Stimulated activated CD4-positive, alpha-beta T cell treated with anti-CD3 and anti-CD28 coated beads, Interleukin-15, amount 100 ng/mL, for 1 hour (primary cell): ENCODE results near the gene TGM4.

Source experiments
- DNase-seq, 2 donors: peaks; one replicate each; pipeline ENCODE4 v3.0.0-alpha.2; 2020; ENCODE audit warnings: low read depth in 1 of 2, low spot score in 1 of 2

Gene TGM4

GRCh38 chr3:44877333-44877732, 2.9 kb downstream of the TGM4 start:
- DNase-seq, result no peak

GRCh38 chr3:44880284-44880683, 5.9 kb downstream of the TGM4 start:
- no peak for DNase-seq

DNA sequence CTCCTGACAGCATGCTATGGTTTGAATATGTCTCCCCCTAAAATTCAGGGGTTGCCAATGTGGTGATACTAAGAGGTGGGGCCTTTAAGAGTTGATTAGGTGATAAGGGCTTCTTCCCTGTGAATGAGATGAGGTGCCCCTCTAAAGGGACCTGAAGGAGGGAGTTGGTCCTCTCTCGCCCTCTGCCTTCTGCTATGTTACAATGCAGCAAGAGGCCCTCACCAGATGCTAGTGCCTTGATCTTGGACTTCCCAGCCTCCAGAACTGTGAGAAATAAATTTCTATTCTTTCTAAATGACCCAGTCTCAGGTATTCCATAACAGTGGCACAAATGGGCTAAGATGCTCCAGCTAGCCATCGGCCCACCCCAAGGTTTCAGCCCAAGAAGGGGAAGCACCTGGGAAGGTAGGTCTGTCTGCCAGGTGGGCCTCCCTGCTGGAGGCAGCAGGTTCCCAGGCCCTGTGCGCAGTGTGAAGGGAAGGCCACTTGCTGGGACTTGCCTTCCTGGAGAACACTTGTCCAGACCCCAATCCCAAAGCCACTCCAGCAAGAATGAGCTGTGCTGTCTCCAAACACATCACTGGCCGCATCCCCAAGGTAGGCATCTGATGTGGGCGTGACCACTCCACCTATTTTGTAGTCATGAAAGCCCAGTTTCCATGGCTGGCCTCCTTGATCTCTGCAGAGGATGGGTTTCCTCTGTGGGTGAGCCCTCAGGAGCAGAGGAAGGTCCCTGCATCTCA, 9.0 kb downstream of the TGM4 start:
- no peak for DNase-seq

DNA sequence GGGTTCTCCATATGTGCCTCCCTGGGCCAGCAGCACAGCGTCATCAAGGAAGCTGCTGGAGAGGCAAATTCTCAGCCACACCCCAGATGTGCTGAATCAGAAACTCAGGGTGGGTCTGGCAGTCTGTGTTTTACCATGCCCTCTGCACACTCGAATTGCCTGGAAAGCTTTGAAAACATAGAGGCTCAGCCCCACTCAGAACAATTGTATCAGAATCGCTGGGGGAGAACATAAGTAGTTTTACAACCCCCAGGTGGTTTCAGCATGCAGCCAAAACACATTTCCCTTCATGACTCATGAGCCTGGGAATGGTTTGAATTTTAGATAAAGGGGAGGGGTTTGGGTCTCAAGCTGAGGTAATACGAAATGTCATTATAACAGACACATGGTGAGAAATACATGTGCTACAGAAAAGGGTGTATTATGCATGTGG, 9.6 kb downstream of the TGM4 start:
- no peak for DNase-seq

DNA sequence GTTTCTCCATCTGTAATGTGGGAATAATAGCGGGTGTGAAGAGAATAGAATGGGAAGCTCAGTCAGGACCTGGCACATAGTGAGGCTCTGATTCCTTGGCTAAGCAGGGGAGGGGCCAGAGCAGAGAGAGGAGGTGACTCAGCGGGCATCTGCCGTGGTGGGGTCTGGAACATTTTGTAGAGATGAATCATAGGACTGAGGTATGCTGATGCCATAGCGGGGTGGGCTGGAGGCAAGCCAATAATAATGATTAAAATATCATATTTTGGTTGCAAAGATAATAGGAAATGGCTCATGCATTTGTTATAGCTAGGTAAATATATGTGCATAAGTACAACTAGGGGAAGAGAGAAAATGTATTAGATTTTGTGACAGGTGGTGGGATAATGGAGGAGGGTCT, 11.2 kb downstream of the TGM4 start:
- DNase-seq, result no peak

- no peak for DNase-seq
Measured at GRCh38 chr3:44886561-44886960, 12.2 kb downstream of the TGM4 start.

DNA sequence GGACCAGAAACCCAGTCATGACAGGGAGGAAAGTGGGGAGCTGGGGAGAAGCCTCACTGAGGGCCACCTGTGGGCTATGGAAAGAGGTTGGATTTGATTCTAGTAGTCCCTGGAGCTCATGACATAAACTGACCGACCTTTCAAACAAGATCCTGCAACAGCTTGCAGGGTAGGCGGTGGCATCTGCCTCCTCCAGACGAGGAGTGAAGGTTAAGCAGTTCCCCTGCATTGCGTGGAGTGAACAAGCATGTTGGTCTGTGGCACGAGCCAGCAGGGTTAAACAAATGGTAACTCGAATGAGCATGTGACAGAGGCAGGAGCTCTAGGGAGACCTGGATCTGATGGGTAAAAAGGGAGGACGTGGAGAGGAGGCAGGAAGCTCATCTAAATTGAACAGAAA, 12.7 kb downstream of the TGM4 start:
- no peak for DNase-seq

DNA sequence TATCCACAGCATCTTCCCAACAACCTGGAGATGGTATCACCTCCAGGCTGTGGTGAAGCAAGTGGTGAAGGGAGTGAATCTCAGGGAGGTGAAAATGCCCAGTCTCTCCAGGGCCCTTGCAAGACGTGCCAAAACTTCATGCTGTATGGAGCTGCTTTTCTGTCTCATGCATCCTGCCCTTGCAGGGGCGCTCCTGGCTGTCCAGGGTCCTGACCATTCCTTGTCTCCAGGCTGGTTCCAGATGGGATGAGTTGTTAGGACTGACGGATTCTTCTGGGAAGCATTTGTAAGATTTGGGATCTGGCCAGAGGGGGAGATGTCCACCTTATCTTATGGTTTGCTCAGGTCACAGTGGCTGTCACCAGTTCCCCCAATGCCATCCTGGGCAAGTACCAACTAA, 15.8 kb downstream of the TGM4 start:
- DNase-seq, result no peak

DNA sequence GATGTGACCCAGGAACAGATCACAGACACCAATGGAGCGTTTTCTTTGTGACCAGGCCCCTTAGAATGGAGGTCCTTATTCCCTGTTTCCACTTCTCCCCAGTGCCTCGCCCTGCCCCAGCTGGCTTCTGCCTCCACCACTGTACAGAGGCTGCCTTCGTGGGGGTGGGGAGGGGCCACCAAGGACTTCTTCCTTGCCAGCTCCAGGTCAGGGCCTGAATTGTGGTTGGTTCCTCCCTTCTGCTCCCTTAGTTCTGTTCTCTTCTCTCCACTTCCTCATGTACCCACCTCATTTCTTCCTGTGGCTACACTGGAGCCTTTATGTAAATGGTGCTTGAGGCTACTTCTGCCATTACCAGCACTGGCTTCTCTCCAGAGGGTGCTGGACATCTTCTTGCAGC, 16.4 kb downstream of the TGM4 start:
- no peak for DNase-seq

GRCh38 chr3:44892689-44893088, 18.3 kb downstream of the TGM4 start:
- no peak for DNase-seq

- no peak for DNase-seq
Measured at GRCh38 chr3:44893097-44893496, 18.7 kb downstream of the TGM4 start.

- no peak for DNase-seq
Measured at GRCh38 chr3:44894485-44894884, 20.1 kb downstream of the TGM4 start.

- no peak for DNase-seq
Measured at GRCh38 chr3:44896440-44896839, 22.0 kb downstream of the TGM4 start.

DNA sequence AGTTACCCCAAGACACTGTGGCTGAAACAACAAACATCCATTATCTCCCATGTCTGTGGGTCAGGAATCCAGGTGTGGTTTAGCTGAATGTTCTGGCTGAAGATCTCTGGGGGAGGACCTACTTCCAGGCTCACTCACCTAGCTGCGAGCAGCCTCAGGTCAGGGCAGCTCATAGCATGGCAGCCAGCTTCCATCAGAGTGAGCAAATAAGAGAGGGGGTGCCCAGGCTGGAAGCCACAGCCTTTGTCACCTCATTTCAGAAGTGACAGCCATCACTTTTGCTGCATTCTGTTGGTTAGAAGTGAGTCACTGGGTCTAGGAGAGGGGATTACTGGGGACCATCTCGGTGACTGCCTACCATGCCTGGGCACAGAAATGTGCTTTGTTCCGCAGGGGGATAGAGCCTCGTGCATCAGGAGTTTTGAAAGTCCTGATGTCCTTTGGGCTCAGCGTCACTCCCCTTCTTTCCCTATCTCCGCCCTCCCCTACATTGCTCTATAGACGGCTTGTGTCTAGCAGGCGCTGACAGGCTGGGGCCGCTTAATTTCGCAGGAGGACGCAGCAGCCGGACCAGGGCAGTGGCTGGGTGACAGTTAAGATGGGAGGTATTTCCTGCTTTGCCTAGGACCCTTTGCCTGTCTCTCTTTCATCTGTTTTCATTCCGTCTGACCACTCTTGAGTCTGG, 25.4 kb downstream of the TGM4 start:
- DNase-seq, result no peak

DNA sequence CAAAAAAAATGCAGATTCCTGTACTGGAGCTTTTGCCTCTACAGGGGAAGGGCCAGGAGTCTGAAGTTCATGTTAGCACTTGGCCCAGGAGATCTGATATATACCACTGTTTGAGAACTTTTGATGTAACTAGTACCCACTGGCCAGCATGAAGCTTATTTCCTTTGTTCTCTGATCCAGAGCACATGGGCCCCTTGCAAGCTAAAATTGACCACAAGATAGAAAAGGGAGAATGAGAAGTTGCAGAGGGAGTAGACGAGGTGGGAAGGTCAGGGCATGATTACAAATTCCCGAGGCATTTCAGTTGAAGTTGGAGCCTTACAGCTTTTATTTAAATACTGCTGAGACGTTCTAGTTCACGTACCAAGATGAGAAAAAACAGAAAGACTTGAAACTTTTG, 28.2 kb downstream of the TGM4 start:
- DNase-seq, result no peak

GRCh38 chr3:44903314-44903713, 28.9 kb downstream of the TGM4 start:
- DNase-seq, result no peak

DNA sequence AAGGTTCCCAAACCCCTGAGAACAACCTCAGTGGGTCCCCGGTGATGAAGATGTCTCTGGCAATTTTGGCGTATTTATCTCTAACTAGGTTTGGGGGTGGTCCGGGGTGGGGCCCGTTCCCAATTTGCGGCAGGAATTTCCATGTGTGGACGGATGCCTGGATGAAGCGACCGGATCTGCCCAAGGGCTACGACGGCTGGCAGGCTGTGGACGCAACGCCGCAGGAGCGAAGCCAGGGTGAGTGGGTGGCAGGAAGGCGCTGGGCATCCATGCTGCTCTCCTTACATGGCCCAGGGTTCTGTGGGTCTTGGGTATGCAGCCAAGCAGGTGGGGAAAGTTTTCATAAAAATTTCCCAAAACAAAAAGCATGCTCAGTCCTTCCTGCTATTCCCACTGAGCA, 29.3 kb downstream of the TGM4 start:
- DNase-seq, result no peak

GRCh38 chr3:44905446-44906157, 31.2 kb downstream of the TGM4 start:
- DNase-seq, result no peak

DNA sequence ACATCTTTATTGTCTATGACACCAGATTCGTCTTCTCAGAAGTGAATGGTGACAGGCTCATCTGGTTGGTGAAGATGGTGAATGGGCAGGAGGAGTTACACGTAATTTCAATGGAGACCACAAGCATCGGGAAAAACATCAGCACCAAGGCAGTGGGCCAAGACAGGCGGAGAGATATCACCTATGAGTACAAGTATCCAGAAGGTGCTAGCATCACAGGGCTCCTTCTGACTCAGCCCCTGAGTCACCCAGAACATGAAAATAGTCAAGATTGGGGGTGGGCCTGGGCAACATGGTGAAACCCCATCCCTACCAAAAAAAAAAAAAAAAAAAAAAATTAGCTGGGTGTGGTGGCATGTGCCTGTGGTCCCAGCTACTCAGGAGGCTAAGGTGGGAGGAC, 32.6 kb downstream of the TGM4 start:
- no peak for DNase-seq

GRCh38 chr3:44907612-44908011, 33.2 kb downstream of the TGM4 start:
- no peak for DNase-seq

- no peak for DNase-seq
Measured at GRCh38 chr3:44909063-44909462, 34.7 kb downstream of the TGM4 start.

DNA sequence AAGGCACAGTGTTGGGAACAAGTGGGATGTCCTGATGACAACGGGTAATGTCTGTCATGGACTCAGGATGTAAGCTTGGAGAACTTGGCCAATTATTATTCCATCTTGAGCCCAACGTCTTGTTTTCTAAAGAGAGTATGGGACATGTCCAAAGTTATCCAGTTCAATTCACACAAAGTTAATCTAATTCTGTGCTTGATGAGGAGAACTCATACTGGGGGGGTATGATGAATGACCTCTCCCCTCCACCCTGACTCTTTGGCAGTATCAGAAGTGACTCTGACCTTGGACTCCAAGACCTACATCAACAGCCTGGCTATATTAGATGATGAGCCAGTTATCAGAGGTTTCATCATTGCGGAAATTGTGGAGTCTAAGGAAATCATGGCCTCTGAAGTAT, 36.3 kb downstream of the TGM4 start:
- DNase-seq, result no peak
